Coronary artery (tissue), 2 donors: ENCODE data around the gene IQSEC3.
"Not testable (repeated sequence)": the region's sequence is repeated elsewhere in the genome, so short reads cannot be mapped to it uniquely, and the experiment has no call there.

ENCODE experiments used
- DNase-seq: peaks from one replicate; pipeline ENCODE4 v3.0.0-alpha.2; 2017; ENCODE audit warnings: low spot score
- H3K27ac ChIP-seq, 2 donors: fragments of 200-600 bp; sonication (generic); one replicate each; pipeline ENCODE4 v1.5.1; 2016 to 2019
- H3K4me3 ChIP-seq: fragments of 200-600 bp; sonication (generic); 2 replicates; pipeline ENCODE4 v1.5.1; 2016; ENCODE audit warnings: mild to moderate bottlenecking, moderate library complexity
- CTCF ChIP-seq: fragments of 200-600 bp; sonication (generic); IDR thresholded peaks from one replicate; pipeline ENCODE4 v1.5.1; 2019; ENCODE audit warnings: antibody characterized with exemption

The IQSEC3 gene

GRCh38 chr12:125566-125965 lies 59.0 kb downstream of the IQSEC3 start:
- no peak for DNase-seq
- TF ChIP-seq CTCF = no peak
- Histone ChIP-seq H3K4me3 (no peak overlapping the region), H3K27ac (no peak overlapping the region)

- no peak for TF ChIP-seq CTCF
- DNase-seq = no peak
- Histone ChIP-seq H3K4me3 (no peak overlapping the region), H3K27ac (no peak overlapping the region)
Measured at GRCh38 chr12:128079-128478, 61.5 kb downstream of the IQSEC3 start.

DNA sequence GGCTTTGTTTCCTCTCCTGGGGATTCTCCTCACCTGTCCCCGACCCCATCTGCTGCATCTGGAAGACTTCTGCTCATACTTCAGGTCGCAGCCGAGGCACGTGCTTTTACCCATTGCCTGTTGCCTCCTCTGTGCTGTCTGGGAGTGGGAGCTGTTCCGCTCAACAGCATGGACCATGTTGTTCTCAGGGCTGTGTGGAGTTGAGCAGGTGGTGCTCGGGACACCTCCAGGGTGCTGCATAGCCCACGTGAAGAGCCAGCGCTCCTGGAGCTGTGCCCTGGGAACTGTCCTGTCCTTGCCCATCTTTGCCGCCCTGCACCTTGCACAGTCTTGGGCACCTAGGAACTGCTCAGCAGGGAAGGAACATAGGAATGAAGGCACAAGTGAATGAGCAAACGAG lies 62.4 kb downstream of the IQSEC3 start:
- Histone ChIP-seq H3K4me3 (no peak overlapping the region), H3K27ac (no peak overlapping the region)
- no peak for DNase-seq
- no peak for TF ChIP-seq CTCF

DNA sequence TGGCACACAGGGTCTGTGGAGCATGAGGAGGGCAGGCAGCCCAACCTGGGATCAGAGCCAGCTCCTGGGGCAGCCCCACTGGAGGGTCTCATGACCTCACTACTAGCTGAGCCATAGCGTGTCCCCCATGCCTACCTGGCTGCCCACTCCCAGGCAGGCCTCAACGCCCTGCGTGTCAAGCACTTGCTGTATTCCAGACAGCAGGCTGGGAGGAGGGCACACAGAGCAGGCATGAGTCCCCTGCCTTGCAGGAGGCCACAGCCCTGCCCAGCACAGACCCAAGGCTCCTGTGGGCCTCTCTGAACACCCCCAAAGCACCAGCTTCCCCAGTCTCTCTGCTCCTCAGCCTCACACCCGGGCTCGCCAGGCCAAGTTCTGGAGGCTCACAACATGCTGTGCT lies 64.0 kb downstream of the IQSEC3 start:
- no peak overlapping the region for H3K27ac ChIP-seq
- no peak for TF ChIP-seq CTCF
- H3K4me3 ChIP-seq = no peak overlapping the region
- no peak for DNase-seq

- Histone ChIP-seq H3K4me3 (no peak overlapping the region), H3K27ac (no peak overlapping the region)
- no peak for DNase-seq
- TF ChIP-seq CTCF = no peak
Measured at GRCh38 chr12:131008-131407, 64.4 kb downstream of the IQSEC3 start.

DNA sequence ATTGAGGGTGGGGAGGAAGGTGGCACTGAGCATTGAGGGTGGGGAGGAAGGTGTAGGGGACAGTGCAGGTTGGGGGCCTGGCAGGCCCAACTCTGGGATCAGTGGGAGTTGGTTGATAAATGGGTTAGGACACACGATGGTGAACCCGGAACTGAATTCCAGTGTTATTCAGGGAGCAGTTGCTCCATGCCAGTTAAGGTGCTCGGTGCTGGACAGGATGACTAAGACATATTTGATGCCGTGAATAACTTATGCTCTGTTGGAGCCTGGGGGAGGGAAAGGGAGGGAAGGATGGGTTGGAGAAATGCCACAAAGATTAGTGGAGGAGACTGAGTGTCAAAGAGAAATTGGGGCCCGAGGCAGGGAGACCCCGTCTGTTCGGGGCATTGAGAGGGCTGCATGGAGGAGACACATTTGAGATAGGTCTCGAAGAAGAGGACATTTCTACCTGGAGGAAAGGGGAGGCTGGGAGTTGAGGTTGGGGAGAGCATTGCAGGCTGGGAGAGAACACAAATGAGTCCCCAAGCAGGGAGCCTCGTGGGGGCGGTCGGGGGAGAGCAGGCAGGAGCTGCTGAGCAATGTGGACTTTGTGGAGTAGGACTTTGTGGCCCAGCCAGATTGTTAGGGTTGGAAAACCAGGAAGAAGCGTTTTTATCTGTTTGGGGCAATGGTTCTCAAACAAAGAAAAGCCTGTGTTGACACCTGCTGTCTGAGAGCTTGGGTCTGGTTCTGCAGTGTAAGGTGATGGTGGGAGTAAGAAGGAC lies 65.3 kb downstream of the IQSEC3 start:
- DNase-seq = no peak
- TF ChIP-seq CTCF = no peak
- Histone ChIP-seq H3K27ac (no peak overlapping the region), H3K4me3 (no peak overlapping the region)

- DNase-seq, H3K27ac ChIP-seq, H3K4me3 ChIP-seq: not testable (repeated sequence)
Measured at GRCh38 chr12:133616-134232, 67.2 kb downstream of the IQSEC3 start.
